VCaP (cell line): ENCODE data around the gene CIART.

Source experiments
- H3K27ac ChIP-seq: fragments of 450-650 bp; 2 replicates; pipeline ENCODE4 v1.5.1; 2017
- TF ChIP-seq, protein P1 (sequence below): fragments of 450-650 bp; conservative IDR thresholded peaks from 2 replicates; pipeline ENCODE4 v1.5.1; 2017; ENCODE audit warnings: mild to moderate bottlenecking, moderate library complexity

CIART gene

DNA sequence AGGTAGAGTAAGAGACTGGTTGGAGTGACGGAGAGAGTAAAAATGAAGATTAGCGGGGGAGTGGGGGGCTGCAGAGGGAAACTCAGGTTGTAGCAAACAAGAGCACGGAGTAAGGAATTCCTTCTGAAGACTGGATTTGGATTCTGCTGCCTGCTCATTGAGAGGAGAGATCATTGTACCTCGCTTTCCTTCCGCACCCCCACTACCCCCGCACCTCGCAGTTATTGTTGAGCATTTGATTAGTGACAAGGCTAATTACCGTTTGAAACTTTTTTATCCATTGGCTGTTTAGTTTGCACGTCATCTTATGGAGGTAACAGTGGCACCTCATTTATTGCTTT is 39.4 kb downstream of the CIART start:
- peak overlapping the region; percentile 99 for H3K27ac ChIP-seq
- TF ChIP-seq, protein P1, sequence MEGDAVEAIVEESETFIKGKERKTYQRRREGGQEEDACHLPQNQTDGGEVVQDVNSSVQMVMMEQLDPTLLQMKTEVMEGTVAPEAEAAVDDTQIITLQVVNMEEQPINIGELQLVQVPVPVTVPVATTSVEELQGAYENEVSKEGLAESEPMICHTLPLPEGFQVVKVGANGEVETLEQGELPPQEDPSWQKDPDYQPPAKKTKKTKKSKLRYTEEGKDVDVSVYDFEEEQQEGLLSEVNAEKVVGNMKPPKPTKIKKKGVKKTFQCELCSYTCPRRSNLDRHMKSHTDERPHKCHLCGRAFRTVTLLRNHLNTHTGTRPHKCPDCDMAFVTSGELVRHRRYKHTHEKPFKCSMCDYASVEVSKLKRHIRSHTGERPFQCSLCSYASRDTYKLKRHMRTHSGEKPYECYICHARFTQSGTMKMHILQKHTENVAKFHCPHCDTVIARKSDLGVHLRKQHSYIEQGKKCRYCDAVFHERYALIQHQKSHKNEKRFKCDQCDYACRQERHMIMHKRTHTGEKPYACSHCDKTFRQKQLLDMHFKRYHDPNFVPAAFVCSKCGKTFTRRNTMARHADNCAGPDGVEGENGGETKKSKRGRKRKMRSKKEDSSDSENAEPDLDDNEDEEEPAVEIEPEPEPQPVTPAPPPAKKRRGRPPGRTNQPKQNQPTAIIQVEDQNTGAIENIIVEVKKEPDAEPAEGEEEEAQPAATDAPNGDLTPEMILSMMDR: no peak

GRCh38 chr1:150322310-150322709 is 40.0 kb downstream of the CIART start:
- TF ChIP-seq, protein P1: no peak
- H3K27ac ChIP-seq: peak overlapping the region; percentile 99

DNA sequence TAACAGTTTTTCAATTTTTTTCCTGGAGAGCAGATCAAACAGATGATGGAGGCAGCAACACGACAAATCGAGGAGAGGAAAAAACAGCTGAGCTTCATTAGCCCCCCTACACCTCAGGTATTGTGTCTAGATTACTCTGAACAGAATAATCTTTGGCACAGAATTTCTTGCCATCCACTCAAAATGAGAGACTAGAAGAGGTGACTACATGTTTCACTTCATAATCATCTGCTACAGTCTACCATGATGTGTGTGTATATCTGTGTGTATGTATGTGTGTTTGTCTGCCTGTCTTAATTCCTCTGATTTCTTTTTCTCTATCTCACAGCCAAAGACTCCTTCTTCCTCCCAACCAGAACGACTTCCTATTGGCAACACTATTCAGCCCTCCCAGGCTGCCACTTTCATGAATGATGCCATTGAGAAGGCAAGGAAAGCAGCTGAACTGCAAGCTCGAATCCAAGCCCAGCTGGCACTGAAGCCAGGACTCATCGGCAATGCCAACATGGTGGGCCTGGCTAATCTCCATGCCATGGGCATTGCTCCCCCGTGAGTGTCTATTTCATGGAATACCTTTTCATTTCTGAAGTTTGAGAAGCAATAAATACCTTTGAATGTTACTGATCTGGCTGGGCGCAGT is 50.4 kb downstream of the CIART start:
- no peak overlapping the region for H3K27ac ChIP-seq
- TF ChIP-seq, protein P1: no peak
